ENCODE measurements around the gene RABGAP1L. TPM values are rescaled to one million over a fixed set of nuclear protein-coding genes. Genes with fewer than 3 reads are reported as not detected.

RABGAP1L gene
- total RNA-seq, 4 donors from 2014 or later = 48.2 to 102 (median 59.1) TPM

DNA sequence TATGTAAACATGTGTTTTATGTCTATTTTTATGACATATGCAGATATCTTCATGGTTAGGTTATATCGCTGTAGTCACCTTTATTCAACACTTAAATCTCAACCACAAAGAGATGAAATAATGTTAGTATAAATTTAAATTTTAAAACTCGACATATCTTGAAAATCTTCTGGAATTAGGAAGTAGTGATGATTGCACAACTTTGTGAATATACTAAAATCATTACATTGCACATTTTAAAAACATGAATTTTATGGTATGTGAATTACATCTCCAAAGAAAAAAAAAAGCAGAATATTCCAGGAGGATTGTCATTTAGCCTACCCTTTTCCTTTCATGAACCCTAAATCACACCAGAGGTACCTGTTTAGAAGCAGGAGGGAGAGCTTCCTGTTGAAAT is 801.0 kb downstream of the RABGAP1L start:
- no peak overlapping the region for H3K4me3 ChIP-seq
- TF ChIP-seq POLR2A (IDR thresholded peaks at IDR 0.05) (no peak), EP300 (IDR thresholded peaks at IDR 0.05) (no peak)
- DNase-seq (ENCODE audit: low spot score in 2 of 2) = no peak
- H3K27ac ChIP-seq = no peak overlapping the region
- H3K36me3 ChIP-seq = no peaks in the 10 kb centered on the region
- WGBS = 95% methylated on average over 2 of the region's 2 CpGs
- no peaks in the 10 kb centered on the region for H3K27me3 ChIP-seq
- peaks cover 20% of the 10 kb centered on the region for H3K4me1 ChIP-seq
- no peaks in the 10 kb centered on the region for H3K9me3 ChIP-seq

DNA sequence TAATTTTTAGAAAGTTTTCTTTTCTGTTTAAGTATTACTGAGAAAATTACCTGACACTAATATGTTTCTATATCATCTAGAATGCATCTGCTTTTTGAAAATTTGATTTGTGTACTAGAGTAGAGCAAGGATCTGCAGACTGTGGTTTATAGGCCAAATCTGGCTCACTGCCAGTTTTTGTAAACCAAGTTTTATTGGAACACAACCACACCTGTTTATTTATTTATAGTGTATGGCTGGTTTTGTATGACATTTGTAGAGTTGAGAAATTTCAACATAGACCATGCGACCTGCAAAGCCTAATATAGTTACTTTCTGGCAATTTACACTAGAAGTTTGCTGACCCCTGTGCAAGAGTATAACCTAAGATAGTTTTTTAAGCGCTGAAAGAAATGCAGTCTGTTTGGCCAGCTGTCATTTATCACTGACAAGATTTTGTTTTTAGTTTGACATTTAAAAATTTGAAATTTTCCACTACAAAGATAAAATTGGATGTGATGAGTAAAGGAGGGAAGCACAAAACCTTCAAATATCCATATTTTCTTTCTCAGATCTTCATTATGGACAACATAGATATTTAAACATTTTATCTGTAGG is 804.3 kb downstream of the RABGAP1L start:
- H3K9me3 ChIP-seq = no peaks in the 10 kb centered on the region
- DNase-seq (ENCODE audit: low spot score in 2 of 2) = no peak
- no peak for TF ChIP-seq POLR2A (IDR thresholded peaks at IDR 0.05)
- TF ChIP-seq, protein P1, sequence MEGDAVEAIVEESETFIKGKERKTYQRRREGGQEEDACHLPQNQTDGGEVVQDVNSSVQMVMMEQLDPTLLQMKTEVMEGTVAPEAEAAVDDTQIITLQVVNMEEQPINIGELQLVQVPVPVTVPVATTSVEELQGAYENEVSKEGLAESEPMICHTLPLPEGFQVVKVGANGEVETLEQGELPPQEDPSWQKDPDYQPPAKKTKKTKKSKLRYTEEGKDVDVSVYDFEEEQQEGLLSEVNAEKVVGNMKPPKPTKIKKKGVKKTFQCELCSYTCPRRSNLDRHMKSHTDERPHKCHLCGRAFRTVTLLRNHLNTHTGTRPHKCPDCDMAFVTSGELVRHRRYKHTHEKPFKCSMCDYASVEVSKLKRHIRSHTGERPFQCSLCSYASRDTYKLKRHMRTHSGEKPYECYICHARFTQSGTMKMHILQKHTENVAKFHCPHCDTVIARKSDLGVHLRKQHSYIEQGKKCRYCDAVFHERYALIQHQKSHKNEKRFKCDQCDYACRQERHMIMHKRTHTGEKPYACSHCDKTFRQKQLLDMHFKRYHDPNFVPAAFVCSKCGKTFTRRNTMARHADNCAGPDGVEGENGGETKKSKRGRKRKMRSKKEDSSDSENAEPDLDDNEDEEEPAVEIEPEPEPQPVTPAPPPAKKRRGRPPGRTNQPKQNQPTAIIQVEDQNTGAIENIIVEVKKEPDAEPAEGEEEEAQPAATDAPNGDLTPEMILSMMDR (IDR thresholded peaks at IDR 0.05) = no peak
- TF ChIP-seq EP300 (IDR thresholded peaks at IDR 0.05) = no peak
- no peak for TF ChIP-seq POLR2AphosphoS5 (IDR thresholded peaks at IDR 0.05)
- 51% methylated on average over 2 of the region's 2 CpGs for WGBS
- no peaks in the 10 kb centered on the region for H3K27me3 ChIP-seq
- H3K36me3 ChIP-seq = no peaks in the 10 kb centered on the region
- peaks cover 48% of the 10 kb centered on the region for H3K4me1 ChIP-seq
- peak overlapping the region; percentile 91 for H3K27ac ChIP-seq
- no peak overlapping the region for H3K4me3 ChIP-seq

DNA sequence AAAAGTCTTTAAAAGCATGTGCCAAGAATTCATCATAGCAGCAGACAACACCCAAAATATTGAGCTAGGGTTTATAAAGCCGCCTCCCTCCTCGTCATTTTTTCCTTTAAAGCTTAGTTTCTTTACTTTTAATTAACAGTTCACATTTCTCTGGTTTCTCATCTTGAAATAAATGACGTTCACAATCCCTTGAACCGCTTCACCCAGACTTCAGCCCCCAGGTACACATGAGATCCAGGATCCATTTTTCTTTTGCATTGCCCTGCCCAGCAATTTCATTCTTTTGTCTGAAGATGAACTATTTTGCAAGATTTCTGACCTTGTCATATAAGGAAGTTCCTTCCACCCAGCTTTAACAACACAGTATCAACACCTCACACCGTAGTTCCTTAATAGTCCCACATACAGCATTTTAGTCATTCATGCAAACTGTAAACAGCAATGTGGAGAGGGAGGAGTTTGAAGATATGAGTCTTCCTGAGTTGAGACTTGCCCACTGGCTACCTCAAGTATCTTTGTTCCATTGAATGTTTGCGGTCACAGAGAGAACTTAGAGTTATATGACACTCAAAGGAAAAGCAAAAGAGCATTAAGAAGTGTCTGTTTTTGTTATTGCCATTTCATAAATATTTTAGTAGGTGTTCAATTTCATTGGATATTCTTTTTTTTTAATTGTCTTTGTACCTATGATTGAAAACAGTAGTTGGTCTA is 805.1 kb downstream of the RABGAP1L start:
- H3K27me3 ChIP-seq = no peaks in the 10 kb centered on the region
- H3K27ac ChIP-seq = peak overlapping the region; percentile 91
- 17% methylated on average over 6 of the region's 6 CpGs for WGBS
- no peaks in the 10 kb centered on the region for H3K9me3 ChIP-seq
- no peaks in the 10 kb centered on the region for H3K36me3 ChIP-seq
- H3K4me3 ChIP-seq = peak overlapping the region; percentile 35
- TF ChIP-seq, protein P1 (IDR thresholded peaks at IDR 0.05) = no peak
- TF ChIP-seq EP300 (IDR thresholded peaks at IDR 0.05) (no peak), POLR2AphosphoS5 (IDR thresholded peaks at IDR 0.05) (no peak), POLR2A (IDR thresholded peaks at IDR 0.05) (no peak)
- H3K4me1 ChIP-seq = peaks cover 56% of the 10 kb centered on the region
- DNase-seq (ENCODE audit: low spot score in 2 of 2) = no peak

DNA sequence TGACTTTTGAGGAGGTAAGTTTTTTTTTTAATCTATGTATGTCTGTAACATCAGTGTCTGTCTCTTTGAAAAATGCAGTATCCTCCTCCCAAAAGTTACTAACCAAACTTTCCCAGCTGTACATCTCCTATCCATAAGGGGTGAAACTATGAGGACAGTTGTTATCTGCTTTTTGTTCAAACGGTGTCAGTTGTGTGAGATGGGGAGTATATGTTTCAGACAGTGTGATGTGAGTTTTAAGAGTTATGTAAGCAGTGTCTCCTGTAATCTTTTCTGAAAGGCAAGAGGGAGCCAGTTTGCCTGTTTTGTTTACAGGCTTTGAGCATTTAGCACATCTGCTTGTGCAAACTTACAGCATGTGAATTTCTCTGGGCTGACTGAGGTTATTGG is 805.6 kb downstream of the RABGAP1L start:
- 19% methylated on average over 1 of the region's 1 CpG for WGBS
- H3K27me3 ChIP-seq = no peaks in the 10 kb centered on the region
- H3K36me3 ChIP-seq = no peaks in the 10 kb centered on the region
- no peak for DNase-seq (ENCODE audit: low spot score in 2 of 2)
- H3K27ac ChIP-seq = peak overlapping the region; percentile 91
- peak overlapping the region; percentile 35 for H3K4me3 ChIP-seq
- H3K9me3 ChIP-seq = no peaks in the 10 kb centered on the region
- peaks cover 59% of the 10 kb centered on the region for H3K4me1 ChIP-seq
- TF ChIP-seq POLR2AphosphoS5 (IDR thresholded peaks at IDR 0.05) (no peak), POLR2A (IDR thresholded peaks at IDR 0.05) (no peak), EP300 (IDR thresholded peaks at IDR 0.05) (no peak)
- TF ChIP-seq, protein P1 (IDR thresholded peaks at IDR 0.05) = no peak

DNA sequence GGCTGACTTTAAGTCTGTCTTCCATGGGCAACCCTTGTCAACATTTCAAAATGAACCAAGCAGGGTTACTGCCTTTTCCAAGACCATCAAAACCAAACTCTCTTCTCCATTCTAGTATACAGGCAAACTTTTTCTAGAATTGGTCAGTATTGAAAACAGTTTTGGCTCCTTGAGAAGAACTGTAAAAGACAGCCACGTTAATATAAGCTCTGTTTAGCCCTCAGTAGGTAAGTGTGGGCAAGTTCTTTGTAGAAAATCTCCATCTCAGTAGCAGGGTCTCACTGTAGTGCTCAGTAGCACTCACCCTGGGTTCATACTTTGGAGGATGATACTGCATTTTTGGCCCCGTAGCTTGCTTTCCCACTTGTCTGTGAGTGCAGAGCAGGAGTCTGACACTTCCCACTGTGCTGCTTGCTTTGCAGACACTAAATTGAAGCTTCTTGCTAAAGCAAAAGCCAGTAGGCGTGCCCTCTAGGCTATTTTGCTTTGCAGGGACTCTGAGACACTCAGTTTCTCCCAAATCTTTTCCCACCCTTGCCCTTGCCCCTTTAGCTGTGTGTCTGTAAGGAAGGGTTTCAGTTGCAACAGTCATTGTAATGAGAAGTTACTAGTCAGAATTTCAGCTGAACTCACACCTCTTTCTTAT is 806.2 kb downstream of the RABGAP1L start:
- 15% methylated on average over 3 of the region's 3 CpGs for WGBS
- no peak for DNase-seq (ENCODE audit: low spot score in 2 of 2)
- Histone ChIP-seq H3K9me3 (no peaks in the 10 kb centered on the region), H3K27me3 (no peaks in the 10 kb centered on the region), H3K27ac (peak overlapping the region; percentile 91), H3K4me1 (peaks cover 59% of the 10 kb centered on the region), H3K4me3 (peak overlapping the region; percentile 35), H3K36me3 (no peaks in the 10 kb centered on the region)
- TF ChIP-seq POLR2A (IDR thresholded peaks at IDR 0.05) = no peak
- no peak for TF ChIP-seq EP300 (IDR thresholded peaks at IDR 0.05)
- TF ChIP-seq POLR2AphosphoS5 (IDR thresholded peaks at IDR 0.05) = no peak
- TF ChIP-seq, protein P1 (IDR thresholded peaks at IDR 0.05) = no peak
